OCI-LY3 (cell line): Measurements from ENCODE around the gene CTAGE6.
"Not testable (repeated sequence)": the region's sequence is repeated elsewhere in the genome, so short reads cannot be mapped to it uniquely, and the experiment has no call there.

Source experiments
- EZH2phosphoT487 ChIP-seq: fragments of 200-600 bp; shearing (Covaris generic); IDR thresholded peaks from 2 replicates; pipeline ENCODE4 v1.6.1; 2018; ENCODE audit warnings: antibody characterized with exemption, mixed run types, low read depth
- TF ChIP-seq, protein P1 (sequence below): fragments of 200-600, 300-600 bp; sonication (generic); IDR thresholded peaks from 2 replicates; pipeline ENCODE4 v1.5.1; 2014; ENCODE audit warnings: antibody characterized with exemption, low read length, low read depth

DNA sequence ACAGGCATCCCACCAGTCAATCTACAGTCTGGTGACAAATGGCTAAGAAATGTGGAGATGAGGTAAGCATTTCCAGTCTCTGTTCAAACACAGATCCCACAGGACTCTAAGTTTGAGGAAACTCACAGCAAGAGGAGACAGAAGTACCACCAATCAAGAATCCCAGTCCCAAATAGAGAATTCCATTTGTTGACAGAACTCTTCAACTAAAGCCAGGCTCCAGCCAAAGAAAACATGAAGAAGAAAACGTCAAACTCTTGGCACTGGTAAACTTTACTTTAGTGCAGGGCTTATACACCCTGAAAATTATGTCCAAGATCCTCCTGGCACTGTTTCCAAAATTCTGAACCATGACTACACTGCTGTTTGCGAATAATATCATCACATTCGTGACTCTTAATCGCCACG, 49.2 kb upstream of the CTAGE6 start:
- TF ChIP-seq, protein P1, sequence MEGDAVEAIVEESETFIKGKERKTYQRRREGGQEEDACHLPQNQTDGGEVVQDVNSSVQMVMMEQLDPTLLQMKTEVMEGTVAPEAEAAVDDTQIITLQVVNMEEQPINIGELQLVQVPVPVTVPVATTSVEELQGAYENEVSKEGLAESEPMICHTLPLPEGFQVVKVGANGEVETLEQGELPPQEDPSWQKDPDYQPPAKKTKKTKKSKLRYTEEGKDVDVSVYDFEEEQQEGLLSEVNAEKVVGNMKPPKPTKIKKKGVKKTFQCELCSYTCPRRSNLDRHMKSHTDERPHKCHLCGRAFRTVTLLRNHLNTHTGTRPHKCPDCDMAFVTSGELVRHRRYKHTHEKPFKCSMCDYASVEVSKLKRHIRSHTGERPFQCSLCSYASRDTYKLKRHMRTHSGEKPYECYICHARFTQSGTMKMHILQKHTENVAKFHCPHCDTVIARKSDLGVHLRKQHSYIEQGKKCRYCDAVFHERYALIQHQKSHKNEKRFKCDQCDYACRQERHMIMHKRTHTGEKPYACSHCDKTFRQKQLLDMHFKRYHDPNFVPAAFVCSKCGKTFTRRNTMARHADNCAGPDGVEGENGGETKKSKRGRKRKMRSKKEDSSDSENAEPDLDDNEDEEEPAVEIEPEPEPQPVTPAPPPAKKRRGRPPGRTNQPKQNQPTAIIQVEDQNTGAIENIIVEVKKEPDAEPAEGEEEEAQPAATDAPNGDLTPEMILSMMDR = not testable (repeated sequence)
- not testable (repeated sequence) for TF ChIP-seq EZH2phosphoT487
